Body of pancreas (tissue), 4 donors: ENCODE data around the gene LBR. TPM values are rescaled to one million over a fixed set of nuclear protein-coding genes. Genes with fewer than 3 reads are reported as not detected.

Experiments
- ATAC-seq: fragments of 150-250 bp; one replicate; pipeline ENCODE4 v1.9.1; 2016
- DNase-seq, 4 donors: peaks; one replicate each; pipeline ENCODE4 v3.0.0-alpha.2; 2019
- H3K27ac ChIP-seq, 4 donors: fragments of 200-600 bp; sonication (generic); 1 replicate in 3 of 4; 2 replicates in 1 of 4; pipeline versions ENCODE4 v1.5.1 to v1.6.1; 2016 to 2019; ENCODE audit warnings: mild to moderate bottlenecking in 1 of 4, mixed read lengths in 1 of 4, moderate library complexity in 1 of 4
- H3K27me3 ChIP-seq, 2 donors: fragments of 200-600 bp; sonication (generic); one replicate each; pipeline ENCODE4 v1.6.0; 2016; ENCODE audit warnings: mild to moderate bottlenecking in 1 of 2
- H3K36me3 ChIP-seq, 2 donors: fragments of 200-600 bp; sonication (generic); replicated peaks in 1 of 2; 2 replicates each; pipeline ENCODE4 v1.5.1; 2016; ENCODE audit warnings: low read depth in 2 of 2; ENCODE audit not compliant: insufficient read depth in 1 of 2
- H3K4me1 ChIP-seq: fragments of 200-600 bp; sonication (generic); one replicate; pipeline ENCODE4 v1.6.0; 2016
- H3K4me3 ChIP-seq, 2 donors: fragments of 200-600 bp; sonication (generic); 1 replicate in 1 of 2; 2 replicates in 1 of 2; pipeline ENCODE4 v1.5.1; 2016 to 2019
- H3K9me3 ChIP-seq, 3 donors: fragments of 200-600 bp; sonication (generic); 1 replicate in 2 of 3; 2 replicates in 1 of 3; pipeline ENCODE4 v1.5.1; 2016
- POLR2A ChIP-seq, 3 donors: fragments of 450-650 bp; IDR thresholded peaks; one replicate each; pipeline ENCODE4 v1.6.1; 2016; ENCODE audit warnings: antibody characterized with exemption in 3 of 3, mild to moderate bottlenecking in 2 of 3
- WGBS, 2 donors: methylation state at CpG; one replicate each; pipeline ENCODE4 v1.1.5; 2017; 5-methylcytosine and 5-hydroxymethylcytosine counted together
- intact Hi-C: fragments of 100-400 bp; cut with DNase I; formaldehyde crosslinking; loops from one replicate; pipeline ENCODE4 v1.15.1; 2023
- total RNA-seq, 2 donors: library from RNA; depleted of rRNA; stranded (reverse); fragments of >200 nt; gene quantifications; one replicate each; pipeline ENCODE4 v1.1.0, GENCODE V29; 2016
- TF ChIP-seq, protein P1 (sequence below), 7 experiments: fragments of 450-650 bp in 4 of 7; fragments of 200-600 bp in 3 of 7; sonication (generic) in 3 of 7; IDR thresholded peaks; one replicate each; pipeline ENCODE4 v1.5.1; 2016 to 2019; ENCODE audit warnings: antibody characterized with exemption in 7 of 7

The LBR gene
- total RNA-seq, 2 donors from 2014 or later: 15.2 to 26.5 TPM

DNA sequence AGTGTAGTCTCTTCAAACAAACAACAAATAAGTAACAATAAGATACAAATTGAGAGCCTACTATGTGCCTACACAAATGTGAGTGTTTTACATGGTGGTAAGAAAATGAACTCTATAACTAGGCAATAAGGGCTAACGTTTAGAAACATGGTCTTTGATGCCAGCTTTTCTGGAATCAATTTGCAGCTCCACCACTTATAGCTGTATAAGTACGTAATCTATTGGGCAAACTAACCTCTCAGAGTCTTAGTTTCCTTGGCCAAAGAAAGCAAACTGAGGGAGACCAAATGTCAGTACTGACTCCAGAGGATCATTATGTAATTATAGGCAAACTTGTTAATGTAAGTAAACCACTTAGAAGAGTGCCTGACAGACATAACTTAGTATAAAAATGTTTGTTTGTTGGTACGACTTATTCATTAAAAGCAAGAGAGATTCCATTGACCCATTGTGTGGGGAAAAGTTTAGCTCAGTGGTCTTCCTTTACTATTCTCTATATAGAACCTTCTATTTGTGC lies 59.7 kb downstream of the LBR start:
- H3K27ac ChIP-seq: no peak overlapping the region
- no peaks in the 10 kb centered on the region for H3K4me1 ChIP-seq
- H3K4me3 ChIP-seq: no peak overlapping the region
- no peaks in the 10 kb centered on the region for H3K36me3 ChIP-seq
- ATAC-seq (no peak), DNase-seq (no peak)
- TF ChIP-seq, protein P1, sequence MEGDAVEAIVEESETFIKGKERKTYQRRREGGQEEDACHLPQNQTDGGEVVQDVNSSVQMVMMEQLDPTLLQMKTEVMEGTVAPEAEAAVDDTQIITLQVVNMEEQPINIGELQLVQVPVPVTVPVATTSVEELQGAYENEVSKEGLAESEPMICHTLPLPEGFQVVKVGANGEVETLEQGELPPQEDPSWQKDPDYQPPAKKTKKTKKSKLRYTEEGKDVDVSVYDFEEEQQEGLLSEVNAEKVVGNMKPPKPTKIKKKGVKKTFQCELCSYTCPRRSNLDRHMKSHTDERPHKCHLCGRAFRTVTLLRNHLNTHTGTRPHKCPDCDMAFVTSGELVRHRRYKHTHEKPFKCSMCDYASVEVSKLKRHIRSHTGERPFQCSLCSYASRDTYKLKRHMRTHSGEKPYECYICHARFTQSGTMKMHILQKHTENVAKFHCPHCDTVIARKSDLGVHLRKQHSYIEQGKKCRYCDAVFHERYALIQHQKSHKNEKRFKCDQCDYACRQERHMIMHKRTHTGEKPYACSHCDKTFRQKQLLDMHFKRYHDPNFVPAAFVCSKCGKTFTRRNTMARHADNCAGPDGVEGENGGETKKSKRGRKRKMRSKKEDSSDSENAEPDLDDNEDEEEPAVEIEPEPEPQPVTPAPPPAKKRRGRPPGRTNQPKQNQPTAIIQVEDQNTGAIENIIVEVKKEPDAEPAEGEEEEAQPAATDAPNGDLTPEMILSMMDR (IDR thresholded peaks at IDR 0.05): no peak
- TF ChIP-seq POLR2A (IDR thresholded peaks at IDR 0.05): no peak
- H3K27me3 ChIP-seq: no peaks in the 10 kb centered on the region
- WGBS, 2 donors: 79 to 90% methylated on average over 3 of the region's 3 CpGs
- H3K9me3 ChIP-seq: no peaks in the 10 kb centered on the region
- intact Hi-C loops: no loop called here

DNA sequence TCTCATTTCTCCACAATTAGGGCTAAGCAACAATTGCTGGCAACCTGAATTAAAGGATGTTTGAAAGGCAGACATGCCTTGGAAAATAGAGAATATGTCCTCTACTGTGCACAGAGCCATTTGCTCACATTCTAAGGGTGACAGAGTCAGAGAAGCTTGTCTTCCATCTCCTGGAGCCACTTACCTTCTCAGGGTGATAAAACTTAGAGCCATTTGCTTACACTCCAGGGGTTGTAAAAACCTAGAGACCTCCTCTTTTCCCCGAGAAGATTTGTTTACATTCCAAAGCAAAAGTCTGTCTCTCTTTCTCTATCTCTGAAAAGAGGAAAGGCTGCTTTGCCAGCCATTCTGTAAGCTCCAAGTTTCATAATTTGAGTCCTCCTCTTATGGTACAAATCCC lies 61.3 kb downstream of the LBR start:
- H3K27me3 ChIP-seq: no peaks in the 10 kb centered on the region
- H3K27ac ChIP-seq: no peak overlapping the region
- TF ChIP-seq, protein P1 (IDR thresholded peaks at IDR 0.05): no peak
- no peak for TF ChIP-seq POLR2A (IDR thresholded peaks at IDR 0.05)
- H3K4me1 ChIP-seq: no peaks in the 10 kb centered on the region
- H3K36me3 ChIP-seq: no peaks in the 10 kb centered on the region
- WGBS, 2 donors: 37 to 45% methylated on average over 1 of the region's 1 CpG
- ATAC-seq: no peak
- no peak overlapping the region for H3K4me3 ChIP-seq
- no peaks in the 10 kb centered on the region for H3K9me3 ChIP-seq
- no peak for DNase-seq
- intact Hi-C loops: no loop called here

DNA sequence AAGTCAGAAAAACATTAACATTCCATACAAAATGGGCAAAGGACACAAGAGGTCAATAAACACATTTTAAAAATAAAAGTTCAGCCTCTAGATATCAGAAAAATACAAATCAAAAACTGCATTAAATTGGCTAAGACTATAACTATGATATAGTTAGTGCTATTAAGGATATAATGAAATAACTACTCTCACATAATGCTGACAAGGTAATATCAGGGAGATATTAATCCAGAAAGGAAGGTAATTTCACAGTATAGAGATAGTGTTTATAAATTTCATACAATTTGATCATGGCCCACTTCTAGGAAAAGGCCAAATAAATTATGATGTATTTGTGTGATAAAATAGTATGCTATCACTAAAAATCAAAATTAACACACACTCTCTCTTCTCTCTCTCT lies 61.8 kb downstream of the LBR start:
- H3K27me3 ChIP-seq: no peaks in the 10 kb centered on the region
- H3K4me3 ChIP-seq: no peak overlapping the region
- intact Hi-C loops: no loop called here
- no peaks in the 10 kb centered on the region for H3K9me3 ChIP-seq
- no peak for TF ChIP-seq POLR2A (IDR thresholded peaks at IDR 0.05)
- TF ChIP-seq, protein P1 (IDR thresholded peaks at IDR 0.05): no peak
- ATAC-seq: no peak
- DNase-seq: no peak
- no peaks in the 10 kb centered on the region for H3K4me1 ChIP-seq
- no peak overlapping the region for H3K27ac ChIP-seq
- H3K36me3 ChIP-seq: no peaks in the 10 kb centered on the region

DNA sequence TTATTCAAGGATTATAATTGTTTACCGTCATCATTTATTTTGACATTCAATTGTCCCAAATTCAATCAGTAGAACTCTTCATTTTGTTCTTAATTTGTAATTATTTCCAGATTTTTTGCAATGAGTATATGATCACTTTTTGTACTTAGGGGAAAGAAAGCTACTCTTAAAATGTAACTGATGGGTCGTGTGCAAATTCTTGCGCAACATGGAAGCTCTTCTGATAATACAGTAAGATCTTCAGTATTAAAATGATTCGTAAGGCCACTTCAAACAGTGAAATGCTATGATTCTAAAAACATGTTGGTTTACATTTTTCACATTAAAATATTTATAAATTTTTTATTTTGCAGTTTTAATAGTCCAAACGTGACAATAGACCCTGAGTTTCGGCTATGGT lies 63.4 kb downstream of the LBR start:
- no peaks in the 10 kb centered on the region for H3K9me3 ChIP-seq
- no peak overlapping the region for H3K4me3 ChIP-seq
- H3K27me3 ChIP-seq: no peaks in the 10 kb centered on the region
- H3K4me1 ChIP-seq: no peaks in the 10 kb centered on the region
- intact Hi-C loops: no loop called here
- no peaks in the 10 kb centered on the region for H3K36me3 ChIP-seq
- 91 to 94% methylated on average over 6 of the region's 6 CpGs for WGBS, 2 donors
- H3K27ac ChIP-seq: no peak overlapping the region
- ATAC-seq (no peak), DNase-seq (no peak)
- TF ChIP-seq POLR2A (IDR thresholded peaks at IDR 0.05): no peak
- TF ChIP-seq, protein P1 (IDR thresholded peaks at IDR 0.05): no peak

DNA sequence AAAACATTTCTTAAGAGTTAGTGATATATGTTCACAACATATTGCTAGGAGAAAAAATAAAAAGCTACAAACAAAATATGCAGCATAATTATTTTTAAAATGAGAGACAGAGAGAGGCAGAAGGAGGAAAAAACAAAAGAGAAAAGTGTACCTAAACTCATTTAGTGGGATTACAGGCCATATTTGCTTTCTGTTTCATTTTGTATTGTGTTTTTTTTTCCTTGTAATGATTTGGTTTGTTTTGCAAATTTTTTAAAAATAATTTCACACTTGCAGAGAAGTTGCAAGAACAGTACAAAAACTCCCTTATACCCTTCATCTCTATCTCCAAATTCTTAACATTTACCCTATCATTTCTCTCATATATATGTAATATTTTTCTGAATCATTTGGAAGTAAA lies 65.0 kb downstream of the LBR start:
- no peak for DNase-seq
- no peak for TF ChIP-seq POLR2A (IDR thresholded peaks at IDR 0.05)
- TF ChIP-seq, protein P1 (IDR thresholded peaks at IDR 0.05): no peak
- no peaks in the 10 kb centered on the region for H3K27me3 ChIP-seq
- no peak overlapping the region for H3K4me3 ChIP-seq
- H3K9me3 ChIP-seq: no peaks in the 10 kb centered on the region
- H3K4me1 ChIP-seq: no peaks in the 10 kb centered on the region
- intact Hi-C loops: no loop called here
- no peak overlapping the region for H3K27ac ChIP-seq
- ATAC-seq: no peak
- H3K36me3 ChIP-seq: no peaks in the 10 kb centered on the region
